H9 (cell line): ENCODE results near the gene TCF15. TPM values are rescaled to one million over a fixed set of nuclear protein-coding genes. Genes with fewer than 3 reads are reported as not detected.

Experiments used
- DNase-seq: peaks from one replicate; pipeline ENCODE4 v3.0.0-alpha.2; 2017
- H2AFZ ChIP-seq: one replicate; pipeline ENCODE4 v1.6.1; 2013; ENCODE audit warnings: mild to moderate bottlenecking, low read length, control low read depth, moderate library complexity
- H2AK5ac ChIP-seq: 2 replicates; pipeline ENCODE4 v1.6.1; 2013; ENCODE audit warnings: low read length, control low read depth, mixed read lengths; ENCODE audit not compliant: insufficient read length
- H2BK120ac ChIP-seq: one replicate; pipeline ENCODE4 v1.6.1; 2013; ENCODE audit warnings: low read depth, mild to moderate bottlenecking, low read length, control low read depth, inconsistent platforms; ENCODE audit not compliant: poor library complexity, severe bottlenecking
- H2BK12ac ChIP-seq: 2 replicates; pipeline ENCODE4 v1.6.1; 2013; ENCODE audit warnings: low read length, control low read depth, mixed read lengths, low read depth; ENCODE audit not compliant: insufficient read length
- H2BK15ac ChIP-seq: 2 replicates; pipeline ENCODE4 v1.6.1; 2013; ENCODE audit warnings: low read depth, low read length, control low read depth
- H2BK20ac ChIP-seq: one replicate; pipeline ENCODE4 v1.6.1; 2013; ENCODE audit warnings: low read depth, mild to moderate bottlenecking, low read length, control low read depth, inconsistent platforms; ENCODE audit not compliant: poor library complexity, severe bottlenecking
- H2BK5ac ChIP-seq: 2 replicates; pipeline ENCODE4 v1.6.1; 2013; ENCODE audit warnings: low read length, control low read depth, mixed read lengths; ENCODE audit not compliant: insufficient read length
- H3K14ac ChIP-seq: 2 replicates; pipeline ENCODE4 v1.6.1; 2013; ENCODE audit warnings: low read length, control low read depth; ENCODE audit not compliant: insufficient read depth
- H3K18ac ChIP-seq: 2 replicates; pipeline ENCODE4 v1.6.1; 2013; ENCODE audit warnings: low read depth, mild to moderate bottlenecking, mixed read lengths, low read length, control low read depth; ENCODE audit not compliant: insufficient read length
- H3K23ac ChIP-seq: 2 replicates; pipeline ENCODE4 v1.6.1; 2013; ENCODE audit warnings: low read length, control low read depth, mixed read lengths, low read depth; ENCODE audit not compliant: insufficient read length
- H3K23me2 ChIP-seq: 2 replicates; pipeline ENCODE4 v1.6.1; 2013; ENCODE audit warnings: low read depth, mild to moderate bottlenecking, mixed read lengths, low read length, control low read depth; ENCODE audit not compliant: insufficient read length, poor library complexity, severe bottlenecking
- H3K27ac ChIP-seq: 2 replicates; pipeline ENCODE4 v1.5.1; 2013; ENCODE audit warnings: low read length, control low read depth, mixed read lengths, low read depth; ENCODE audit not compliant: insufficient read length
- H3K27me3 ChIP-seq: 2 replicates; pipeline ENCODE4 v1.6.1; 2013; ENCODE audit warnings: low read length, control low read depth, inconsistent platforms; ENCODE audit not compliant: insufficient read depth
- H3K4ac ChIP-seq: 2 replicates; pipeline ENCODE4 v1.6.1; 2013; ENCODE audit warnings: low read depth, mild to moderate bottlenecking, control low read depth, inconsistent platforms, low read length, moderate library complexity
- H3K4me1 ChIP-seq: 2 replicates; pipeline ENCODE4 v1.6.1; 2013; ENCODE audit warnings: low read length, control low read depth, inconsistent platforms; ENCODE audit not compliant: insufficient read depth
- H3K4me2 ChIP-seq: 2 replicates; pipeline ENCODE4 v1.6.1; 2013; ENCODE audit warnings: low read length, control low read depth, mixed read lengths; ENCODE audit not compliant: insufficient read length, insufficient read depth
- H3K56ac ChIP-seq: 2 replicates; pipeline ENCODE4 v1.6.1; 2013; ENCODE audit warnings: low read depth, mild to moderate bottlenecking, mixed read lengths, low read length, control low read depth; ENCODE audit not compliant: insufficient read length
- H3K79me1 ChIP-seq: 2 replicates; pipeline ENCODE4 v1.6.1; 2013; ENCODE audit warnings: low read depth, mild to moderate bottlenecking, moderate library complexity, low read length, control low read depth, inconsistent platforms; ENCODE audit not compliant: insufficient read depth, poor library complexity, severe bottlenecking
- H3K79me2 ChIP-seq: 2 replicates; pipeline ENCODE4 v1.6.1; 2013; ENCODE audit warnings: low read length, control low read depth, inconsistent platforms; ENCODE audit not compliant: insufficient read depth
- H3K9ac ChIP-seq: 2 replicates; pipeline ENCODE4 v1.6.1; 2013; ENCODE audit warnings: low read length, control low read depth, mixed read lengths; ENCODE audit not compliant: insufficient read length; ENCODE audit errors: extremely low read depth
- H3K9me3 ChIP-seq: one replicate; pipeline ENCODE4 v1.6.1; 2013; ENCODE audit warnings: low read depth, low read length, inconsistent platforms; ENCODE audit not compliant: control insufficient read depth
- H3T11ph ChIP-seq: one replicate; pipeline ENCODE4 v1.6.1; 2013; ENCODE audit warnings: mild to moderate bottlenecking, low read length, control low read depth, inconsistent platforms
- H4K20me1 ChIP-seq: one replicate; pipeline ENCODE4 v1.6.1; 2013; ENCODE audit not compliant: control insufficient read depth, insufficient read length, insufficient read depth
- H4K5ac ChIP-seq: 2 replicates; pipeline ENCODE4 v1.6.1; 2013; ENCODE audit warnings: low read depth, mild to moderate bottlenecking, mixed read lengths, low read length, control low read depth; ENCODE audit not compliant: insufficient read length
- H4K8ac ChIP-seq: replicated peaks from 2 replicates; pipeline ENCODE4 v1.6.1; 2013; ENCODE audit warnings: low read length, control low read depth, mixed read lengths, low read depth; ENCODE audit not compliant: insufficient read length
- H4K91ac ChIP-seq: 2 replicates; pipeline ENCODE4 v1.6.1; 2013; ENCODE audit warnings: low read depth, mild to moderate bottlenecking, moderate library complexity, mixed read lengths, low read length, control low read depth; ENCODE audit not compliant: insufficient read length
- H3K27ac Mint-ChIP-seq, 3 experiments: 2 replicates in 2 of 3; 3 replicates in 1 of 3; pipeline ENCODE4 v1.8.0; 2020 to 2021; ENCODE audit warnings: mixed read lengths in 3 of 3, mild to moderate bottlenecking in 1 of 3, moderate library complexity in 1 of 3
- H3K27me3 Mint-ChIP-seq: 2 replicates; pipeline ENCODE4 v1.8.0; 2021; ENCODE audit warnings: low read depth, mild to moderate bottlenecking, moderate library complexity, mixed read lengths
- H3K36me3 Mint-ChIP-seq, 3 experiments: 2 replicates in 2 of 3; 3 replicates in 1 of 3; pipeline ENCODE4 v1.8.0; 2020 to 2021; ENCODE audit warnings: low read depth in 3 of 3, mixed read lengths in 3 of 3; ENCODE audit not compliant: insufficient read depth in 1 of 3
- H3K4me1 Mint-ChIP-seq, 2 experiments: 2 replicates each; pipeline ENCODE4 v1.8.0; 2020; ENCODE audit warnings: mixed read lengths in 2 of 2
- H3K4me3 Mint-ChIP-seq, 2 experiments: 2 replicates in 1 of 2; 3 replicates in 1 of 2; pipeline ENCODE4 v1.8.0; 2020 to 2021; ENCODE audit warnings: mild to moderate bottlenecking in 2 of 2, mixed read lengths in 2 of 2, moderate library complexity in 1 of 2
- H3K9me3 Mint-ChIP-seq, 2 experiments: 2 replicates in 1 of 2; 3 replicates in 1 of 2; pipeline ENCODE4 v1.8.0; 2020; ENCODE audit warnings: mild to moderate bottlenecking in 2 of 2, mixed read lengths in 2 of 2, moderate library complexity in 1 of 2
- CTCF ChIP-seq: fragments of 200-600 bp; sonication (generic); conservative IDR thresholded peaks from 3 replicates; pipeline ENCODE4 v1.8.0; 2021; ENCODE audit warnings: antibody characterized with exemption, mild to moderate bottlenecking
- WGBS: extraction: QIAGEN DNeasy Blood & Tissue Kit; methylation state at CpG from one replicate; pipeline ENCODE4 v1.1.7; 2013; ENCODE audit warnings: missing lambda C conversion rate, low lambda C conversion rate, mixed read lengths; ENCODE audit not compliant: insufficient read length; ENCODE audit errors: extremely low coverage; 5-methylcytosine and 5-hydroxymethylcytosine counted together
- total RNA-seq: library from RNA; stranded (reverse); gene quantifications from 2 replicates; pipeline ENCODE4 v1.2.1, GENCODE V29; 2021

Gene TCF15
- total RNA-seq, 1 experiment from 2014 or later, result 2.0 TPM

- no peaks in the 10 kb centered on the region for H3K23me2 ChIP-seq
- H3K36me3 Mint-ChIP-seq, result peaks cover 0 to 1% (median 0%) of the 10 kb centered on the region in 3 experiments; a peak in 1 of 7 replicates
- no peak for TF ChIP-seq CTCF
- no peak overlapping the region for H3K4me2 ChIP-seq
- H3K79me2 ChIP-seq, result no peaks in the 10 kb centered on the region
- no peak overlapping the region for H2BK12ac ChIP-seq
- H3T11ph ChIP-seq, result no peak overlapping the region
- H4K8ac ChIP-seq, result no peak overlapping the region
- no peaks in the 10 kb centered on the region for H3K9me3 ChIP-seq
- no peak overlapping the region for H3K23ac ChIP-seq
- H4K91ac ChIP-seq, result no peak overlapping the region
- no peak overlapping the region for H3K56ac ChIP-seq
- H3K4ac ChIP-seq, result no peak overlapping the region
- H4K20me1 ChIP-seq, result no peaks in the 10 kb centered on the region
- no peak overlapping the region for H3K14ac ChIP-seq
- H2AFZ ChIP-seq, result no peak overlapping the region
- no peaks in the 10 kb centered on the region for H3K79me1 ChIP-seq
- H2BK120ac ChIP-seq, result no peak overlapping the region
- no peak overlapping the region for H2BK15ac ChIP-seq
- no peaks in the 10 kb centered on the region for H3K9me3 Mint-ChIP-seq
- H3K27ac ChIP-seq, result no peak overlapping the region
- DNase-seq, result peak; percentile 61
- peak overlapping the region in 1 of 3 experiments; percentile 6; a peak in 1 of 7 replicates for H3K27ac Mint-ChIP-seq
- H3K27me3 Mint-ChIP-seq, result peaks cover 22% of the 10 kb centered on the region
- no peaks in the 10 kb centered on the region for H3K27me3 ChIP-seq
- no peak overlapping the region for H3K9ac ChIP-seq
- peaks cover 51 to 52% of the 10 kb centered on the region in 2 experiments for H3K4me1 Mint-ChIP-seq
- WGBS, result no CpG with 5 or more reads among the region's 24 CpGs
- no peak overlapping the region for H3K18ac ChIP-seq
- no peak overlapping the region for H2BK5ac ChIP-seq
- no peak overlapping the region for H2BK20ac ChIP-seq
- no peak overlapping the region for H4K5ac ChIP-seq
- H2AK5ac ChIP-seq, result no peak overlapping the region
- H3K4me1 ChIP-seq, result peaks cover 11% of the 10 kb centered on the region
- peak overlapping the region in 1 of 2 experiments; percentile 28; a peak in 1 of 5 replicates for H3K4me3 Mint-ChIP-seq
Observed at GRCh38 chr20:571754-572441, 38.2 kb downstream of the TCF15 start.
